ENCODE measurements around the gene HOXB1. TPM values are rescaled to one million over a fixed set of nuclear protein-coding genes. Genes with fewer than 3 reads are reported as not detected.
A peak's percentile ranks its signal among the peaks of the same experiment; 100 is the strongest.

The HOXB1 gene
- total and polyA plus RNA-seq, 12 donors, result not detected

- intact Hi-C loops (cut with DNase I), result loop anchor here in 1 of 10 donors (5.0 kb wide), 1 partner anchor 98 kb away; the partner anchor contains the start of genes HOXB3 and HOXB5
- Histone ChIP-seq H3K4me3 (no peak overlapping the region), H3K36me3 (no peaks in the 10 kb centered on the region), H3K27me3 (peaks cover 0 to 97% (median 88%) of the 10 kb centered on the region in 7 donors), H3K27ac (no peak overlapping the region), H3K4me1 (peaks cover 4 to 18% (median 9%) of the 10 kb centered on the region in 9 donors), H3K9me3 (no peaks in the 10 kb centered on the region)
- DNase-seq (no peak), ATAC-seq (no peak)
- TF ChIP-seq, protein P1, sequence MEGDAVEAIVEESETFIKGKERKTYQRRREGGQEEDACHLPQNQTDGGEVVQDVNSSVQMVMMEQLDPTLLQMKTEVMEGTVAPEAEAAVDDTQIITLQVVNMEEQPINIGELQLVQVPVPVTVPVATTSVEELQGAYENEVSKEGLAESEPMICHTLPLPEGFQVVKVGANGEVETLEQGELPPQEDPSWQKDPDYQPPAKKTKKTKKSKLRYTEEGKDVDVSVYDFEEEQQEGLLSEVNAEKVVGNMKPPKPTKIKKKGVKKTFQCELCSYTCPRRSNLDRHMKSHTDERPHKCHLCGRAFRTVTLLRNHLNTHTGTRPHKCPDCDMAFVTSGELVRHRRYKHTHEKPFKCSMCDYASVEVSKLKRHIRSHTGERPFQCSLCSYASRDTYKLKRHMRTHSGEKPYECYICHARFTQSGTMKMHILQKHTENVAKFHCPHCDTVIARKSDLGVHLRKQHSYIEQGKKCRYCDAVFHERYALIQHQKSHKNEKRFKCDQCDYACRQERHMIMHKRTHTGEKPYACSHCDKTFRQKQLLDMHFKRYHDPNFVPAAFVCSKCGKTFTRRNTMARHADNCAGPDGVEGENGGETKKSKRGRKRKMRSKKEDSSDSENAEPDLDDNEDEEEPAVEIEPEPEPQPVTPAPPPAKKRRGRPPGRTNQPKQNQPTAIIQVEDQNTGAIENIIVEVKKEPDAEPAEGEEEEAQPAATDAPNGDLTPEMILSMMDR (IDR thresholded peaks at IDR 0.05), result no peak
- 89 to 91% methylated on average over 8 of the region's 8 CpGs for WGBS, 2 donors
Observed at GRCh38 chr17:48494335-48494734, 36.5 kb downstream of the HOXB1 start.

- H3K9me3 ChIP-seq, result no peaks in the 10 kb centered on the region
- TF ChIP-seq, protein P1 (IDR thresholded peaks at IDR 0.05), result peak; percentile 57 to 90 (median 80)
- intact Hi-C loops (cut with DNase I), result loop anchor here in 1 of 10 donors (5.0 kb wide), 1 partner anchor 100 kb away; the partner anchor contains the start of genes HOXB3 and HOXB5
- H3K27ac ChIP-seq, result peak overlapping the region in 1 of 10 donors; percentile 61
- 8% methylated on average over 53 of the region's 53 CpGs for WGBS, 2 donors
- no peaks in the 10 kb centered on the region for H3K36me3 ChIP-seq
- ATAC-seq, result peak; percentile 81 to 94 (median 92)
- peak overlapping the region in 9 of 10 donors; percentile 15 to 45 (median 39) for H3K4me3 ChIP-seq
- H3K4me1 ChIP-seq, result peaks cover 4 to 18% (median 9%) of the 10 kb centered on the region in 9 donors
- H3K27me3 ChIP-seq, result peaks cover 0 to 95% (median 90%) of the 10 kb centered on the region in 7 donors
- peak; percentile 41 to 75 for DNase-seq
Observed at GRCh38 chr17:48492401-48493298, 38.2 kb downstream of the HOXB1 start.

- no peaks in the 10 kb centered on the region for H3K9me3 ChIP-seq
- H3K27me3 ChIP-seq, result peaks cover 0 to 94% (median 90%) of the 10 kb centered on the region in 7 donors
- H3K4me1 ChIP-seq, result peaks cover 4 to 18% (median 9%) of the 10 kb centered on the region in 9 donors
- 70 to 78% methylated on average over 3 of the region's 3 CpGs for WGBS, 2 donors
- intact Hi-C loops (cut with DNase I), result loop anchor here in 1 of 10 donors (5.0 kb wide), 1 partner anchor 101 kb away; the partner anchor contains the start of genes HOXB3 and HOXB5
- DNase-seq (no peak), ATAC-seq (no peak)
- TF ChIP-seq, protein P1 (IDR thresholded peaks at IDR 0.05), result no peak
- no peak overlapping the region for H3K4me3 ChIP-seq
- no peak overlapping the region for H3K27ac ChIP-seq
- H3K36me3 ChIP-seq, result no peaks in the 10 kb centered on the region
Observed at GRCh38 chr17:48491527-48492273, 39.1 kb downstream of the HOXB1 start.

DNA sequence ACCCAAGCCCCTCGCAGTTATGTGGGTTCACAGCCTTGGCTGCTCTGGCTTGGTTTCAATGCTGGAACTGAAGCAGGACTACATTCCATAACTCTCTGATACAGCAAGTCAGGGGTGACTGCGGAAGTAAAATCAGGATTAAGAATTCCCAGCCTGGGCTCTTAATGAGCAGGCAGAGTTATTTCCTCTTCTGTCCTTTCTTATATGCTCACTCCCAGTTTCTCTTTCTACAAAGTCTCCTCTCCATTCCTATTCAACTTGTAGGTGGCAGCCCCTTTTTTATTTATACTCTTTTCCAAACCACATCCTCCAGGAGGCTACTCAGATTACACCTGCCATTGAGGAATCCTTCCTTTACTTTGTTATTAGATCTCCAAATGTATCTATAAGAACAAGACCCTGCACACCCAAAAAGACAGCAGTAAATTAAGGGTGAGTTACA lies 40.3 kb downstream of the HOXB1 start:
- DNase-seq (no peak), ATAC-seq (no peak)
- H3K27ac ChIP-seq, result no peak overlapping the region
- H3K27me3 ChIP-seq, result peaks cover 0 to 95% (median 92%) of the 10 kb centered on the region in 7 donors
- intact Hi-C loops (cut with DNase I), result loop anchor here in 1 of 10 donors (5.0 kb wide), 1 partner anchor 102 kb away; the partner anchor contains the start of genes HOXB3 and HOXB5
- TF ChIP-seq, protein P1 (IDR thresholded peaks at IDR 0.05), result no peak
- no peaks in the 10 kb centered on the region for H3K9me3 ChIP-seq
- H3K4me3 ChIP-seq, result no peak overlapping the region
- H3K36me3 ChIP-seq, result no peaks in the 10 kb centered on the region
- peaks cover 4 to 18% (median 9%) of the 10 kb centered on the region in 9 donors for H3K4me1 ChIP-seq
- WGBS, 2 donors, result 72% methylated on average over 2 of the region's 2 CpGs
